GM12891 (cell line): Measurements from ENCODE around the gene FSTL4.

Source experiments
- SPI1 ChIP-seq: IDR thresholded peaks from 2 replicates; pipeline ENCODE4 v1.6.1; 2011; ENCODE audit warnings: low read depth, low read length, control low read depth
- TAF1 ChIP-seq: IDR thresholded peaks from 2 replicates; pipeline ENCODE4 v1.6.1; 2011; ENCODE audit warnings: low read depth, low read length, control low read depth

DNA sequence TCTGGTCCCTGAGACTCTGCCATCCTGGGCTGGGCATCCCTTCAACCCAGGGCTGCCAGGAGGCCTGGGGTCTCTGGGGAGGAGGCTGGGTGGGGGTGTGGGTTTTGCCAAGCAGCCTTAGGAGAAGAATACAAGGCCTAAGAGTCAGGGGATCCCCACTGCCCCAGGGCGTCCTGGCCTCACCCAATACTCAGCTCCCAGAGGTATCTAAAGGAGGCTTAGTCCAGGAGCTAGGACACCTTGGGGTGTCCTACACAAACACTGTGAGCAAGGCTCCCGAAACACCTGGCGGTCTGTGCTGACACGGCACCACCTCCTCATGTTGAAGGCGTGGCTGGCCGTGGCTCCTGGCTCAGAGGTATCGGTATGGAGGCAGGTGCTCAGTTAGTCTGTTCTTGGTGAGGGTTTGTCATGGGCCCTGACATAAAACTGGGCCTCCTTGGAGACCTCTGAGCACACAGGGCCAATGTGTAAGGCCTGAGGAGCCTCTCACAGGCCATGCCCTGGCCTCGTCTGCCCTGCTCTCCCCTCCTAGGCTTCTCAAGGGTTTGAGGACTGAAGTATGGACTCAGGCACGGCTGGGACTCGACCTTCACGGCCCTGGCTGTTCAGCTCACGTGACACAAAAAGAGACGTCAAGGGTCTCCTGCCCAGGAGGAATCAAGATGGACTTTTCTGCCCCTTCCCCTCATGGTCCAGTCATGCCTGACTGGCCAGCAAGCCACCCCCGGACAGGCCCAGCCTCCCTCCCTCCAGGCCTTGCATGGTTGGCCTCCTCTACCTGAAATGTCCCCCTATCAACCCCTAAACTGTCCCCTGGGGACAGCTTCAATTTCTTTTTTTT lies 277.3 kb downstream of the FSTL4 start:
- TF ChIP-seq TAF1 (no peak), SPI1 (no peak)
